Thyroid gland (tissue), 4 donors: Measurements from ENCODE around the gene ZNF19. TPM values are rescaled to one million over a fixed set of nuclear protein-coding genes. Genes with fewer than 3 reads are reported as not detected.

Experiments
- DNase-seq, 2 donors: peaks; one replicate each; pipeline ENCODE4 v3.0.0-alpha.2; 2019
- H3K27ac ChIP-seq, 3 donors: fragments of 200-600 bp; sonication (generic); 1 replicate in 2 of 3; 2 replicates in 1 of 3; pipeline ENCODE4 v1.5.1; 2016 to 2019; ENCODE audit warnings: mild to moderate bottlenecking in 1 of 3, moderate library complexity in 1 of 3
- H3K27me3 ChIP-seq: fragments of 200-600 bp; sonication (generic); one replicate; pipeline ENCODE4 v1.5.1; 2019
- H3K36me3 ChIP-seq, 2 donors: fragments of 200-600 bp; sonication (generic); one replicate each; pipeline ENCODE4 v1.5.1; 2016 to 2019
- H3K4me1 ChIP-seq, 2 donors: fragments of 200-600 bp; sonication (generic); one replicate each; pipeline ENCODE4 v1.5.1; 2017 to 2019
- H3K4me3 ChIP-seq, 3 donors: fragments of 200-600 bp; sonication (generic); replicated peaks in 1 of 3; 1 replicate in 2 of 3; 2 replicates in 1 of 3; pipeline ENCODE4 v1.5.1; 2016; ENCODE audit warnings: mild to moderate bottlenecking in 1 of 3
- H3K9me3 ChIP-seq: fragments of 200-600 bp; sonication (generic); one replicate; pipeline ENCODE4 v1.5.1; 2017
- CTCF ChIP-seq, 6 experiments: fragments of 200-600 bp in 3 of 6; fragments of 450-650 bp in 3 of 6; sonication (generic) in 3 of 6; IDR thresholded peaks; one replicate each; pipeline ENCODE4 v1.5.1; 2016 to 2019; ENCODE audit warnings: antibody characterized with exemption in 6 of 6, mild to moderate bottlenecking in 2 of 6, inconsistent platforms in 1 of 6, moderate library complexity in 1 of 6
- POLR2A ChIP-seq, 2 donors: fragments of 450-650 bp; IDR thresholded peaks; one replicate each; pipeline ENCODE4 v1.6.1; 2017; ENCODE audit warnings: antibody characterized with exemption in 2 of 2, mild to moderate bottlenecking in 2 of 2, moderate library complexity in 1 of 2
- WGBS, 2 donors: methylation state at CpG; one replicate each; pipeline ENCODE4 v1.1.5; 2017; 5-methylcytosine and 5-hydroxymethylcytosine counted together
- intact Hi-C: fragments of 100-400 bp; cut with DNase I; formaldehyde crosslinking; loops from one replicate; pipeline ENCODE4 v1.15.1; 2023
- total RNA-seq, 4 donors: library from RNA; depleted of rRNA; stranded (reverse); fragments of >200 nt; gene quantifications; one replicate each; pipeline ENCODE4 v1.2.3, GENCODE V29; 2016

The ZNF19 gene
- total RNA-seq, 4 donors from 2014 or later: 17.2 to 28.3 (median 24.0) TPM

GRCh38 chr16:71426069-71426879, 62.9 kb downstream of the ZNF19 start:
- H3K27ac ChIP-seq: no peak overlapping the region
- 2 to 4% methylated on average over 22 to 35 of the region's 48 CpGs for WGBS, 2 donors
- peak; percentile 30 to 81 for DNase-seq
- no peaks in the 10 kb centered on the region for H3K4me1 ChIP-seq
- no peaks in the 10 kb centered on the region for H3K36me3 ChIP-seq
- TF ChIP-seq CTCF (IDR thresholded peaks at IDR 0.05): no peak
- no peak for TF ChIP-seq POLR2A (IDR thresholded peaks at IDR 0.05)
- H3K27me3 ChIP-seq: no peaks in the 10 kb centered on the region
- intact Hi-C loops: no loop called here
- no peaks in the 10 kb centered on the region for H3K9me3 ChIP-seq
- no peak overlapping the region for H3K4me3 ChIP-seq

- WGBS, 2 donors: 10 to 12% methylated on average over 17 to 18 of the region's 18 CpGs
- Histone ChIP-seq H3K27me3 (no peaks in the 10 kb centered on the region), H3K36me3 (no peaks in the 10 kb centered on the region), H3K27ac (no peak overlapping the region), H3K4me1 (no peaks in the 10 kb centered on the region), H3K9me3 (no peaks in the 10 kb centered on the region), H3K4me3 (no peak overlapping the region)
- TF ChIP-seq CTCF (IDR thresholded peaks at IDR 0.05): no peak
- no peak for DNase-seq
- intact Hi-C loops: no loop called here
These were observed 63.4 kb downstream of the ZNF19 start for GRCh38 chr16:71425746-71426068.

GRCh38 chr16:71424626-71425025, 64.5 kb downstream of the ZNF19 start:
- 50 to 55% methylated on average over 5 of the region's 6 CpGs for WGBS, 2 donors
- Histone ChIP-seq H3K27me3 (no peaks in the 10 kb centered on the region), H3K9me3 (no peaks in the 10 kb centered on the region), H3K4me3 (no peak overlapping the region), H3K4me1 (no peaks in the 10 kb centered on the region), H3K27ac (no peak overlapping the region), H3K36me3 (no peaks in the 10 kb centered on the region)
- no peak for DNase-seq
- intact Hi-C loops: no loop called here
- TF ChIP-seq POLR2A (IDR thresholded peaks at IDR 0.05) (no peak), CTCF (IDR thresholded peaks at IDR 0.05) (no peak)

- no peak for DNase-seq
- no peak for TF ChIP-seq POLR2A (IDR thresholded peaks at IDR 0.05)
- no peak for TF ChIP-seq CTCF (IDR thresholded peaks at IDR 0.05)
These were observed 65.3 kb downstream of the ZNF19 start for GRCh38 chr16:71423865-71424264.

More at GRCh38 chr16:71423865-71424264, 65.3 kb downstream of the ZNF19 start:
- Histone ChIP-seq H3K27me3 (no peaks in the 10 kb centered on the region), H3K4me1 (no peaks in the 10 kb centered on the region), H3K9me3 (no peaks in the 10 kb centered on the region), H3K27ac (no peak overlapping the region), H3K4me3 (no peak overlapping the region), H3K36me3 (no peaks in the 10 kb centered on the region)
- intact Hi-C loops: no loop called here
- whole genome bisulfite sequencing, 2 donors: 76 to 85% methylated on average over 7 of the region's 7 CpGs

Other genes with a start within 250 kb of the ZNF19 start
- gene CMTR2, start 199.9 kb downstream of the ZNF19 start, total RNA-seq: 10 to 100 TPM; 33.9 to 52.8 (median 35.7) TPM
- under 1 TPM in 1 of 4 donors, not detected in 3; 0.81 TPM for gene CALB2, start 130.6 kb downstream of the ZNF19 start, total RNA-seq
- gene TLE7, start 47.3 kb downstream of the ZNF19 start, total RNA-seq: not detected
- 10 to 100 TPM in 1 of 4 donors, 1 to 10 TPM in 3; 5.9 to 13.8 (median 9.5) TPM for gene ZNF23, start 27.1 kb downstream of the ZNF19 start, total RNA-seq
- gene CHST4, start 37.1 kb upstream of the ZNF19 start, total RNA-seq: not detected
- gene TAT, start 87.8 kb upstream of the ZNF19 start, total RNA-seq: not detected
- 10 to 100 TPM in 2 of 4 donors, 1 to 10 TPM in 2; 7.7 to 11.5 (median 9.9) TPM for gene MARVELD3, start 136.9 kb upstream of the ZNF19 start, total RNA-seq
- 10 to 100 TPM; 17.7 to 36.9 (median 21.8) TPM for gene PHLPP2, start 235.4 kb upstream of the ZNF19 start, total RNA-seq